ENCODE data around the gene ATP6V1G2. TPM values are rescaled to one million over a fixed set of nuclear protein-coding genes. Genes with fewer than 3 reads are reported as not detected.

ATP6V1G2 gene
- total and polyA plus RNA-seq, 5 donors: 1.7 to 3.8 (median 2.8) TPM

Other genes starting within 250 kb of the ATP6V1G2 start
Only the 30 nearest of the 31 such genes appear.
- gene HLA-B, start 189.4 kb downstream of the ATP6V1G2 start, total RNA-seq: 100 to 1,000 TPM; 283 to 475 (median 403) TPM
- 448 TPM for gene HLA-B, start 189.4 kb downstream of the ATP6V1G2 start, polyA plus RNA-seq
- 10 to 100 TPM; 10.1 to 13.6 (median 11.3) TPM for gene MICA, start 143.0 kb downstream of the ATP6V1G2 start, total RNA-seq
- 8.8 TPM for gene MICA, start 143.0 kb downstream of the ATP6V1G2 start, polyA plus RNA-seq
- 1 to 10 TPM; 1.6 to 1.8 (median 1.6) TPM for gene MICB, start 48.5 kb downstream of the ATP6V1G2 start, total RNA-seq
- gene MICB, start 48.5 kb downstream of the ATP6V1G2 start, polyA plus RNA-seq: 1.2 TPM
- gene MCCD1, start 17.6 kb downstream of the ATP6V1G2 start, total RNA-seq: not detected
- gene MCCD1, start 17.6 kb downstream of the ATP6V1G2 start, polyA plus RNA-seq: not detected
- gene DDX39B, start 4.6 kb downstream of the ATP6V1G2 start, total RNA-seq: 100 to 1,000 TPM; 196 to 235 (median 212) TPM
- 145 TPM for gene DDX39B, start 4.6 kb downstream of the ATP6V1G2 start, polyA plus RNA-seq
- 10 to 100 TPM; 12.2 to 19.3 (median 14.6) TPM for gene NFKBIL1, start 1.0 kb upstream of the ATP6V1G2 start, total RNA-seq
- 16.7 TPM for gene NFKBIL1, start 1.0 kb upstream of the ATP6V1G2 start, polyA plus RNA-seq
- gene LTA, start 25.7 kb upstream of the ATP6V1G2 start, total RNA-seq: not detected
- gene LTA, start 25.7 kb upstream of the ATP6V1G2 start, polyA plus RNA-seq: 0.07 TPM
- under 1 TPM; 0.42 to 0.71 (median 0.53) TPM for gene TNF, start 29.0 kb upstream of the ATP6V1G2 start, total RNA-seq
- 0.23 TPM for gene TNF, start 29.0 kb upstream of the ATP6V1G2 start, polyA plus RNA-seq
- 1 to 10 TPM in 1 of 4 donors, under 1 TPM in 2, not detected in 1; 0.59 to 1.5 (median 0.60) TPM for gene LTB, start 35.8 kb upstream of the ATP6V1G2 start, total RNA-seq
- 0.61 TPM for gene LTB, start 35.8 kb upstream of the ATP6V1G2 start, polyA plus RNA-seq
- gene LST1, start 39.7 kb upstream of the ATP6V1G2 start, total RNA-seq: 10 to 100 TPM; 10.2 to 16.6 (median 12.4) TPM
- 7.8 TPM for gene LST1, start 39.7 kb upstream of the ATP6V1G2 start, polyA plus RNA-seq
- under 1 TPM in 2 of 4 donors, not detected in 2; 0.26 to 0.31 TPM for gene NCR3, start 46.4 kb upstream of the ATP6V1G2 start, total RNA-seq
- 0.11 TPM for gene NCR3, start 46.4 kb upstream of the ATP6V1G2 start, polyA plus RNA-seq
- gene AIF1, start 68.6 kb upstream of the ATP6V1G2 start, total RNA-seq: 10 to 100 TPM; 17.9 to 29.9 (median 21.3) TPM
- 14.7 TPM for gene AIF1, start 68.6 kb upstream of the ATP6V1G2 start, polyA plus RNA-seq
- 100 to 1,000 TPM in 2 of 4 donors, 10 to 100 TPM in 2; 96.9 to 110 (median 103) TPM for gene PRRC2A, start 74.1 kb upstream of the ATP6V1G2 start, total RNA-seq
- gene PRRC2A, start 74.1 kb upstream of the ATP6V1G2 start, polyA plus RNA-seq: 95.2 TPM
- 100 to 1,000 TPM; 230 to 260 (median 256) TPM for gene BAG6, start 106.1 kb upstream of the ATP6V1G2 start, total RNA-seq
- 226 TPM for gene BAG6, start 106.1 kb upstream of the ATP6V1G2 start, polyA plus RNA-seq
- 1 to 10 TPM in 2 of 4 donors, under 1 TPM in 2; 0.48 to 2.8 (median 1.4) TPM for gene APOM, start 109.3 kb upstream of the ATP6V1G2 start, total RNA-seq
- gene APOM, start 109.3 kb upstream of the ATP6V1G2 start, polyA plus RNA-seq: 3.9 TPM
- gene C6orf47, start 114.2 kb upstream of the ATP6V1G2 start, total RNA-seq: 10 to 100 TPM; 18.5 to 20.7 (median 20.1) TPM
- 21.2 TPM for gene C6orf47, start 114.2 kb upstream of the ATP6V1G2 start, polyA plus RNA-seq
- gene GPANK1, start 118.4 kb upstream of the ATP6V1G2 start, total RNA-seq: 10 to 100 TPM; 16.8 to 23.9 (median 20.0) TPM
- gene GPANK1, start 118.4 kb upstream of the ATP6V1G2 start, polyA plus RNA-seq: 24.6 TPM
- 100 to 1,000 TPM; 110 to 123 (median 116) TPM for gene CSNK2B, start 119.5 kb upstream of the ATP6V1G2 start, total RNA-seq
- gene CSNK2B, start 119.5 kb upstream of the ATP6V1G2 start, polyA plus RNA-seq: 158 TPM
- gene LY6G5B, start 123.4 kb upstream of the ATP6V1G2 start, total RNA-seq: 1 to 10 TPM; 4.0 to 8.7 (median 5.9) TPM
- 4.6 TPM for gene LY6G5B, start 123.4 kb upstream of the ATP6V1G2 start, polyA plus RNA-seq
- gene LY6G5C, start 134.5 kb upstream of the ATP6V1G2 start, total RNA-seq: 1 to 10 TPM; 2.1 to 3.8 (median 2.3) TPM
- 5.0 TPM for gene LY6G5C, start 134.5 kb upstream of the ATP6V1G2 start, polyA plus RNA-seq
- 10 to 100 TPM; 28.4 to 37.0 (median 31.7) TPM for gene ABHD16A, start 156.7 kb upstream of the ATP6V1G2 start, total RNA-seq
- 28.1 TPM for gene ABHD16A, start 156.7 kb upstream of the ATP6V1G2 start, polyA plus RNA-seq
- gene LY6G6F, start 160.3 kb upstream of the ATP6V1G2 start, total RNA-seq: not detected
- gene LY6G6F, start 160.3 kb upstream of the ATP6V1G2 start, polyA plus RNA-seq: not detected
- not detected for gene LY6G6D, start 168.7 kb upstream of the ATP6V1G2 start, total RNA-seq
- gene LY6G6D, start 168.7 kb upstream of the ATP6V1G2 start, polyA plus RNA-seq: not detected
- gene LY6G6C, start 175.1 kb upstream of the ATP6V1G2 start, total RNA-seq: not detected
- gene LY6G6C, start 175.1 kb upstream of the ATP6V1G2 start, polyA plus RNA-seq: 0.18 TPM
- under 1 TPM in 3 of 4 donors, not detected in 1; 0.31 to 0.37 (median 0.35) TPM for gene MPIG6B, start 176.8 kb upstream of the ATP6V1G2 start, total RNA-seq
- 0.20 TPM for gene MPIG6B, start 176.8 kb upstream of the ATP6V1G2 start, polyA plus RNA-seq
- 10 to 100 TPM; 42.4 to 55.6 (median 49.3) TPM for gene DDAH2, start 182.7 kb upstream of the ATP6V1G2 start, total RNA-seq
- gene DDAH2, start 182.7 kb upstream of the ATP6V1G2 start, polyA plus RNA-seq: 57.4 TPM
- 100 to 1,000 TPM in 3 of 4 donors, 10 to 100 TPM in 1; 99.4 to 153 (median 116) TPM for gene CLIC1, start 189.9 kb upstream of the ATP6V1G2 start, total RNA-seq
- gene CLIC1, start 189.9 kb upstream of the ATP6V1G2 start, polyA plus RNA-seq: 116 TPM
- gene MSH5, start 193.4 kb upstream of the ATP6V1G2 start, total RNA-seq: 1 to 10 TPM; 2.6 to 3.2 (median 3.0) TPM
- 1.8 TPM for gene MSH5, start 193.4 kb upstream of the ATP6V1G2 start, polyA plus RNA-seq
- under 1 TPM in 1 of 4 donors, not detected in 3; 0.50 TPM for gene SAPCD1, start 216.0 kb upstream of the ATP6V1G2 start, total RNA-seq
- gene SAPCD1, start 216.0 kb upstream of the ATP6V1G2 start, polyA plus RNA-seq: 0.25 TPM
- gene VWA7, start 230.7 kb upstream of the ATP6V1G2 start, total RNA-seq: 10 to 100 TPM in 1 of 4 donors, 1 to 10 TPM in 3; 3.4 to 12.8 (median 8.2) TPM
- gene VWA7, start 230.7 kb upstream of the ATP6V1G2 start, polyA plus RNA-seq: 3.2 TPM

Measured in right cardiac atrium (tissue), 5 donors.